Dendritic cell treated with granulocyte-macrophage colony-stimulating factor and Interleukin-4, amounts not matched to agents 40 ng/mL and 50 ng/mL, for 4 days (primary cell): ENCODE measurements around the gene ADAM12.
"Not testable (repeated sequence)": the region's sequence is repeated elsewhere in the genome, so short reads cannot be mapped to it uniquely, and the experiment has no call there.

ENCODE experiments used
- H3K27ac Mint-ChIP-seq: one replicate; pipeline ENCODE4 v1.8.0; 2022; ENCODE audit warnings: mild to moderate bottlenecking, mixed read lengths
- H3K27me3 Mint-ChIP-seq: one replicate; pipeline ENCODE4 v1.8.0; 2022; ENCODE audit warnings: mild to moderate bottlenecking, mixed read lengths
- H3K36me3 Mint-ChIP-seq: one replicate; pipeline ENCODE4 v1.8.0; 2022; ENCODE audit warnings: low read depth, mixed read lengths
- H3K4me1 Mint-ChIP-seq: one replicate; pipeline ENCODE4 v1.8.0; 2022; ENCODE audit warnings: low read depth, mixed read lengths
- H3K4me3 Mint-ChIP-seq: one replicate; pipeline ENCODE4 v1.8.0; 2022; ENCODE audit warnings: mild to moderate bottlenecking, moderate library complexity, mixed read lengths
- H3K9me3 Mint-ChIP-seq: one replicate; pipeline ENCODE4 v1.8.0; 2022; ENCODE audit warnings: mixed read lengths
- intact Hi-C: fragments of 100-400 bp; cut with micrococcal nuclease; formaldehyde crosslinking; loops from one replicate; pipeline ENCODE4 v1.15.0; 2022

ADAM12 gene

GRCh38 chr10:126191192-126191591, 197.1 kb downstream of the ADAM12 start:
- H3K9me3 Mint-ChIP-seq = no peaks in the 10 kb centered on the region
- intact Hi-C loops = no loop called here
- H3K4me1 Mint-ChIP-seq = no peaks in the 10 kb centered on the region
- no peak overlapping the region for H3K4me3 Mint-ChIP-seq
- peaks cover 19% of the 10 kb centered on the region for H3K27me3 Mint-ChIP-seq
- H3K36me3 Mint-ChIP-seq = no peaks in the 10 kb centered on the region
- H3K27ac Mint-ChIP-seq = no peak overlapping the region

GRCh38 chr10:126188679-126189200, 199.5 kb downstream of the ADAM12 start:
- H3K27ac Mint-ChIP-seq = no peak overlapping the region
- intact Hi-C loops = no loop called here
- peaks cover 32% of the 10 kb centered on the region for H3K27me3 Mint-ChIP-seq
- H3K36me3 Mint-ChIP-seq = no peaks in the 10 kb centered on the region
- no peaks in the 10 kb centered on the region for H3K4me1 Mint-ChIP-seq
- no peaks in the 10 kb centered on the region for H3K9me3 Mint-ChIP-seq
- H3K4me3 Mint-ChIP-seq = no peak overlapping the region

- Mint-ChIP-seq H3K36me3 (no peaks in the 10 kb centered on the region), H3K4me3 (no peak overlapping the region), H3K9me3 (no peaks in the 10 kb centered on the region), H3K4me1 (no peaks in the 10 kb centered on the region), H3K27ac (no peak overlapping the region), H3K27me3 (peaks cover 32% of the 10 kb centered on the region)
- intact Hi-C loops = no loop called here
These were observed 200.9 kb downstream of the ADAM12 start for GRCh38 chr10:126187399-126187798.

GRCh38 chr10:126186766-126187165, 201.5 kb downstream of the ADAM12 start:
- H3K27me3 Mint-ChIP-seq = peaks cover 32% of the 10 kb centered on the region
- H3K27ac Mint-ChIP-seq = no peak overlapping the region
- H3K4me3 Mint-ChIP-seq = no peak overlapping the region
- intact Hi-C loops = no loop called here
- H3K9me3 Mint-ChIP-seq = no peaks in the 10 kb centered on the region
- H3K36me3 Mint-ChIP-seq = no peaks in the 10 kb centered on the region
- no peaks in the 10 kb centered on the region for H3K4me1 Mint-ChIP-seq

GRCh38 chr10:126185676-126186447, 202.4 kb downstream of the ADAM12 start:
- Mint-ChIP-seq H3K4me1 (peaks cover 1% of the 10 kb centered on the region), H3K27me3 (peaks cover 32% of the 10 kb centered on the region), H3K9me3 (no peaks in the 10 kb centered on the region), H3K36me3 (no peaks in the 10 kb centered on the region), H3K27ac (no peak overlapping the region), H3K4me3 (no peak overlapping the region)
- intact Hi-C loops = no loop called here

GRCh38 chr10:126181626-126182025, 206.7 kb downstream of the ADAM12 start:
- Mint-ChIP-seq H3K4me1 (peaks cover 17% of the 10 kb centered on the region), H3K27ac (no peak overlapping the region), H3K27me3 (peaks cover 22% of the 10 kb centered on the region), H3K36me3 (no peaks in the 10 kb centered on the region), H3K9me3 (no peaks in the 10 kb centered on the region), H3K4me3 (no peak overlapping the region)
- intact Hi-C loops = no loop called here

- Mint-ChIP-seq H3K27ac (no peak overlapping the region), H3K4me3 (no peak overlapping the region), H3K27me3 (peaks cover 9% of the 10 kb centered on the region), H3K4me1 (peaks cover 17% of the 10 kb centered on the region), H3K36me3 (no peaks in the 10 kb centered on the region), H3K9me3 (no peaks in the 10 kb centered on the region)
- intact Hi-C loops = no loop called here
These were observed 208.6 kb downstream of the ADAM12 start for GRCh38 chr10:126179637-126180036.

- Mint-ChIP-seq H3K9me3 (no peaks in the 10 kb centered on the region), H3K4me1 (peaks cover 17% of the 10 kb centered on the region), H3K36me3 (no peaks in the 10 kb centered on the region), H3K4me3 (no peak overlapping the region), H3K27me3 (peaks cover 7% of the 10 kb centered on the region), H3K27ac (peak overlapping the region; percentile 13)
- intact Hi-C loops = no loop called here
These were observed 210.8 kb downstream of the ADAM12 start for GRCh38 chr10:126177417-126178030.

- Mint-ChIP-seq H3K27me3 (peaks cover 7% of the 10 kb centered on the region), H3K36me3 (no peaks in the 10 kb centered on the region), H3K4me1 (peaks cover 14% of the 10 kb centered on the region), H3K27ac (no peak overlapping the region), H3K9me3 (no peaks in the 10 kb centered on the region), H3K4me3 (no peak overlapping the region)
- intact Hi-C loops = no loop called here
These were observed 212.5 kb downstream of the ADAM12 start for GRCh38 chr10:126175641-126176262.

- H3K4me1 Mint-ChIP-seq, H3K4me3 Mint-ChIP-seq, intact Hi-C loops, H3K36me3 Mint-ChIP-seq, H3K27me3 Mint-ChIP-seq, H3K9me3 Mint-ChIP-seq, H3K27ac Mint-ChIP-seq: not testable (repeated sequence)
These were observed 215.5 kb downstream of the ADAM12 start for GRCh38 chr10:126172755-126173154.

GRCh38 chr10:126171555-126171954, 216.7 kb downstream of the ADAM12 start:
- intact Hi-C loops = no loop called here
- H3K27ac Mint-ChIP-seq = no peak overlapping the region

GRCh38 chr10:126170776-126171175, 217.5 kb downstream of the ADAM12 start:
- no peaks in the 10 kb centered on the region for H3K36me3 Mint-ChIP-seq
- H3K27ac Mint-ChIP-seq = no peak overlapping the region

More at GRCh38 chr10:126171555-126171954, 216.7 kb downstream of the ADAM12 start:
- H3K36me3 Mint-ChIP-seq = no peaks in the 10 kb centered on the region
- no peaks in the 10 kb centered on the region for H3K4me1 Mint-ChIP-seq
- no peak overlapping the region for H3K4me3 Mint-ChIP-seq
- H3K27me3 Mint-ChIP-seq = peaks cover 4% of the 10 kb centered on the region
- H3K9me3 Mint-ChIP-seq = no peaks in the 10 kb centered on the region

GRCh38 chr10:126170371-126170770, 217.9 kb downstream of the ADAM12 start:
- peaks cover 4% of the 10 kb centered on the region for H3K27me3 Mint-ChIP-seq
- H3K4me1 Mint-ChIP-seq = no peaks in the 10 kb centered on the region
- intact Hi-C loops = no loop called here
- H3K9me3 Mint-ChIP-seq = no peaks in the 10 kb centered on the region
- H3K27ac Mint-ChIP-seq = no peak overlapping the region
- no peaks in the 10 kb centered on the region for H3K36me3 Mint-ChIP-seq
- H3K4me3 Mint-ChIP-seq = no peak overlapping the region

More at GRCh38 chr10:126170776-126171175, 217.5 kb downstream of the ADAM12 start:
- Mint-ChIP-seq H3K9me3 (no peaks in the 10 kb centered on the region), H3K27me3 (peaks cover 6% of the 10 kb centered on the region), H3K4me3 (no peak overlapping the region), H3K4me1 (no peaks in the 10 kb centered on the region)
- intact Hi-C loops = no loop called here

- intact Hi-C loops = no loop called here
- no peaks in the 10 kb centered on the region for H3K36me3 Mint-ChIP-seq
These were observed 218.4 kb downstream of the ADAM12 start for GRCh38 chr10:126169899-126170298.

More at GRCh38 chr10:126169899-126170298, 218.4 kb downstream of the ADAM12 start:
- peaks cover 5% of the 10 kb centered on the region for H3K27me3 Mint-ChIP-seq
- H3K4me1 Mint-ChIP-seq = no peaks in the 10 kb centered on the region
- no peaks in the 10 kb centered on the region for H3K9me3 Mint-ChIP-seq
- no peak overlapping the region for H3K27ac Mint-ChIP-seq
- no peak overlapping the region for H3K4me3 Mint-ChIP-seq
